Measurements from ENCODE around the gene ABI1. TPM values are rescaled to one million over a fixed set of nuclear protein-coding genes. Genes with fewer than 3 reads are reported as not detected.
A peak's percentile ranks its signal among the peaks of the same experiment; 100 is the strongest.

Gene ABI1
- total and polyA plus RNA-seq, 2 of the 13 experiments (the other 11 are each of a cell fraction or from before 2014, with no cell fraction given), result 20.9 to 22.9 TPM

DNA sequence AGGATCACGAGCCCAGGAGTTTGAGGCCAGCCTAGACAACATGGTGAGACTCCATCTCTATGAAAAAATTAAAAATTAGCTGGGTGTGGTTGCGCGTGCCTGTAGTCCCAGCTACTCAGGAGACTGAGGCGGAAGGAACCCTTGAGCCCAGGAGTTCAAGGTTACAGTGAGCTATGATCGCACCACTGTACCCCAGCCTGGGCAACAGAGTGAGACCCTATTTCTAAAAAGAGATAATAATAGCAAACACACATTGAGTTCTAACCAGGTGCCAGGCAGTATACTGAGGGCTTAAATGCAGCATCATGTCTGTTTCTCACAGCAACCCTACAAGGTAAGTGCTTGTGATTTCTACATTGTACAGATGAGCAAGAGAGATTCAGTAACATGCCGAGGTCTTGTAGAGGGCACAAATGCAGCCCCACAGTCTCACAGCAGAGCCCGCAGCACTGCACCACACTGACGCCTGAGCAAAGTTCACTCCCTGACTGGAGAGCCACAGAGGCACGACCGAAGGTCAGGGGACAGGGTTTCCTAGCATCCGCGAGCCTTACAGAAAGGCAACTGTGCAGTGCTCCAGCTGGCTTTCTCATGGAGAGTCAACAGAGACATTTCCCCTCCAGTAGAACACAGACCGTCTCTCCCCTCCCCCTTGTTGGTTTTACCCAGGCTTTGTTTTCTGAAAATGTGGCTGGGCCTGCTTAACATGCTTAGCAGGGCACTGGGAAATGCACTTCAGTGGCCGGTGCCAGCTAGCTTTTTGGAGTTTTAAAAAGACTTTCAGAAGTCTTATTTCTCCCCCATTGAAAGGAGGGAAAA, 126.8 kb downstream of the ABI1 start (continued):
- no peak for TF ChIP-seq CAMTA2 (CRISPR knock-in tag; IDR thresholded peaks at IDR 0.05; ENCODE audit: borderline replicate concordance)
- TF ChIP-seq, protein P1, sequence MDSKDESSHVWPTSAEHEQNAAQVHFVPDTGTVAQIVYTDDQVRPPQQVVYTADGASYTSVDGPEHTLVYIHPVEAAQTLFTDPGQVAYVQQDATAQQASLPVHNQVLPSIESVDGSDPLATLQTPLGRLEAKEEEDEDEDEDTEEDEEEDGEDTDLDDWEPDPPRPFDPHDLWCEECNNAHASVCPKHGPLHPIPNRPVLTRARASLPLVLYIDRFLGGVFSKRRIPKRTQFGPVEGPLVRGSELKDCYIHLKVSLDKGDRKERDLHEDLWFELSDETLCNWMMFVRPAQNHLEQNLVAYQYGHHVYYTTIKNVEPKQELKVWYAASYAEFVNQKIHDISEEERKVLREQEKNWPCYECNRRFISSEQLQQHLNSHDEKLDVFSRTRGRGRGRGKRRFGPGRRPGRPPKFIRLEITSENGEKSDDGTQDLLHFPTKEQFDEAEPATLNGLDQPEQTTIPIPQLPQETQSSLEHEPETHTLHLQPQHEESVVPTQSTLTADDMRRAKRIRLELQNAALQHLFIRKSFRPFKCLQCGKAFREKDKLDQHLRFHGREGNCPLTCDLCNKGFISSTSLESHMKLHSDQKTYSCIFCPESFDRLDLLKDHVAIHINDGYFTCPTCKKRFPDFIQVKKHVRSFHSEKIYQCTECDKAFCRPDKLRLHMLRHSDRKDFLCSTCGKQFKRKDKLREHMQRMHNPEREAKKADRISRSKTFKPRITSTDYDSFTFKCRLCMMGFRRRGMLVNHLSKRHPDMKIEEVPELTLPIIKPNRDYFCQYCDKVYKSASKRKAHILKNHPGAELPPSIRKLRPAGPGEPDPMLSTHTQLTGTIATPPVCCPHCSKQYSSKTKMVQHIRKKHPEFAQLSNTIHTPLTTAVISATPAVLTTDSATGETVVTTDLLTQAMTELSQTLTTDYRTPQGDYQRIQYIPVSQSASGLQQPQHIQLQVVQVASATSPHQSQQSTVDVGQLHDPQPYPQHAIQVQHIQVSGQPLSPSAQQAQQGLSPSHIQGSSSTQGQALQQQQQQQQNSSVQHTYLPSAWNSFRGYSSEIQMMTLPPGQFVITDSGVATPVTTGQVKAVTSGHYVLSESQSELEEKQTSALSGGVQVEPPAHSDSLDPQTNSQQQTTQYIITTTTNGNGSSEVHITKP (CRISPR knock-in tag; IDR thresholded peaks at IDR 0.05; ENCODE audit: low read depth), result peak; percentile 96
- no peak; the same call in 1 of the 2 replicates for TF ChIP-seq ZNF460 (CRISPR knock-in tag; IDR thresholded peaks at IDR 0.05; ENCODE audit: borderline replicate concordance)
- no peak for TF ChIP-seq ATF4 (CRISPR knock-in tag; IDR thresholded peaks at IDR 0.05)
- TF ChIP-seq MED13 (CRISPR knock-in tag; IDR thresholded peaks at IDR 0.05), result no peak
- TF ChIP-seq KLF13 (CRISPR knock-in tag; IDR thresholded peaks at IDR 0.05), result no peak
- TF ChIP-seq, protein P2, sequence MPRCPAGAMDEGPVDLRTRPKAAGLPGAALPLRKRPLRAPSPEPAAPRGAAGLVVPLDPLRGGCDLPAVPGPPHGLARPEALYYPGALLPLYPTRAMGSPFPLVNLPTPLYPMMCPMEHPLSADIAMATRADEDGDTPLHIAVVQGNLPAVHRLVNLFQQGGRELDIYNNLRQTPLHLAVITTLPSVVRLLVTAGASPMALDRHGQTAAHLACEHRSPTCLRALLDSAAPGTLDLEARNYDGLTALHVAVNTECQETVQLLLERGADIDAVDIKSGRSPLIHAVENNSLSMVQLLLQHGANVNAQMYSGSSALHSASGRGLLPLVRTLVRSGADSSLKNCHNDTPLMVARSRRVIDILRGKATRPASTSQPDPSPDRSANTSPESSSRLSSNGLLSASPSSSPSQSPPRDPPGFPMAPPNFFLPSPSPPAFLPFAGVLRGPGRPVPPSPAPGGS (CRISPR knock-in tag; IDR thresholded peaks at IDR 0.05), result no peak
- no peak for TF ChIP-seq CC2D1A (CRISPR knock-in tag; IDR thresholded peaks at IDR 0.05)
- no peak for TF ChIP-seq SP4 (CRISPR knock-in tag; IDR thresholded peaks at IDR 0.05)
- peak; percentile 58; the same call in 1 of the 2 replicates for TF ChIP-seq ZNF441 (CRISPR knock-in tag; IDR thresholded peaks at IDR 0.05; ENCODE audit: borderline replicate concordance)
- TF ChIP-seq, protein P3, sequence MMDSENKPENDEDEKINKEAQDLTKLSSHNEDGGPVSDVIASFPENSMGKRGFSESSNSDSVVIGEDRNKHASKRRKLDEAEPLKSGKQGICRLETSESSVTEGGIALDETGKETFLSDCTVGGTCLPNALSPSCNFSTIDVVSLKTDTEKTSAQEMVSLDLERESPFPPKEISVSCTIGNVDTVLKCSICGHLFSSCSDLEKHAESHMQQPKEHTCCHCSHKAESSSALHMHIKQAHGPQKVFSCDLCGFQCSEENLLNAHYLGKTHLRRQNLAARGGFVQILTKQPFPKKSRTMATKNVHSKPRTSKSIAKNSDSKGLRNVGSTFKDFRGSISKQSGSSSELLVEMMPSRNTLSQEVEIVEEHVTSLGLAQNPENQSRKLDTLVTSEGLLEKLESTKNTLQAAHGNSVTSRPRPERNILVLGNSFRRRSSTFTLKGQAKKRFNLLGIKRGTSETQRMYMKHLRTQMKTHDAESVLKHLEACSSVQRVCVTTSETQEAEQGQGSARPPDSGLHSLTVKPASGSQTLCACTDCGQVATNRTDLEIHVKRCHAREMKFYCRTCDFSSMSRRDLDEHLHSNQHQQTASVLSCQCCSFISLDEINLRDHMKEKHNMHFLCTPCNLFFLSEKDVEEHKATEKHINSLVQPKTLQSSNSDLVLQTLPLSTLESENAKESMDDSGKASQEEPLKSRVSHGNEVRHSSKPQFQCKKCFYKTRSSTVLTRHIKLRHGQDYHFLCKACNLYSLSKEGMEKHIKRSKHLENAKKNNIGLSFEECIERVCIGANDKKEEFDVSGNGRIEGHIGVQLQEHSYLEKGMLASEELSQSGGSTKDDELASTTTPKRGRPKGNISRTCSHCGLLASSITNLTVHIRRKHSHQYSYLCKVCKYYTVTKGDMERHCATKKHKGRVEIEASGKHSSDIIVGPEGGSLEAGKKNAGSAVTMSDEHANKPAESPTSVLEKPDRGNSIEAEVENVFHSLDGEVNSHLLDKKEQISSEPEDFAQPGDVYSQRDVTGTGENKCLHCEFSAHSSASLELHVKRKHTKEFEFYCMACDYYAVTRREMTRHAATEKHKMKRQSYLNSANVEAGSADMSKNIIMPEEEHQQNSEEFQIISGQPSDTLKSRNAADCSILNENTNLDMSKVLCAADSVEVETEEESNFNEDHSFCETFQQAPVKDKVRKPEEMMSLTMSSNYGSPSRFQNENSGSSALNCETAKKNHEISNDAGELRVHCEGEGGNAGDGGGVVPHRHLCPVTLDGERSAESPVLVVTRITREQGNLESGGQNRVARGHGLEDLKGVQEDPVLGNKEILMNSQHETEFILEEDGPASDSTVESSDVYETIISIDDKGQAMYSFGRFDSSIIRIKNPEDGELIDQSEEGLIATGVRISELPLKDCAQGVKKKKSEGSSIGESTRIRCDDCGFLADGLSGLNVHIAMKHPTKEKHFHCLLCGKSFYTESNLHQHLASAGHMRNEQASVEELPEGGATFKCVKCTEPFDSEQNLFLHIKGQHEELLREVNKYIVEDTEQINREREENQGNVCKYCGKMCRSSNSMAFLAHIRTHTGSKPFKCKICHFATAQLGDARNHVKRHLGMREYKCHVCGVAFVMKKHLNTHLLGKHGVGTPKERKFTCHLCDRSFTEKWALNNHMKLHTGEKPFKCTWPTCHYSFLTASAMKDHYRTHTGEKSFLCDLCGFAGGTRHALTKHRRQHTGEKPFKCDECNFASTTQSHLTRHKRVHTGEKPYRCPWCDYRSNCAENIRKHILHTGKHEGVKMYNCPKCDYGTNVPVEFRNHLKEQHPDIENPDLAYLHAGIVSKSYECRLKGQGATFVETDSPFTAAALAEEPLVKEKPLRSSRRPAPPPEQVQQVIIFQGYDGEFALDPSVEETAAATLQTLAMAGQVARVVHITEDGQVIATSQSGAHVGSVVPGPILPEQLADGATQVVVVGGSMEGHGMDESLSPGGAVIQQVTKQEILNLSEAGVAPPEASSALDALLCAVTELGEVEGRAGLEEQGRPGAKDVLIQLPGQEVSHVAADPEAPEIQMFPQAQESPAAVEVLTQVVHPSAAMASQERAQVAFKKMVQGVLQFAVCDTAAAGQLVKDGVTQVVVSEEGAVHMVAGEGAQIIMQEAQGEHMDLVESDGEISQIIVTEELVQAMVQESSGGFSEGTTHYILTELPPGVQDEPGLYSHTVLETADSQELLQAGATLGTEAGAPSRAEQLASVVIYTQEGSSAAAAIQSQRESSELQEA (CRISPR knock-in tag; IDR thresholded peaks at IDR 0.05; ENCODE audit: not compliant biosample characterization), result no peak
- no peak for TF ChIP-seq DBP (CRISPR knock-in tag; IDR thresholded peaks at IDR 0.05; ENCODE audit: not compliant biosample characterization)
